ENCODE measurements around the gene SMARCD3. TPM values are rescaled to one million over a fixed set of nuclear protein-coding genes. Genes with fewer than 3 reads are reported as not detected.

Gene SMARCD3
- 10 to 100 TPM; 38.8 to 63.1 (median 51.6) TPM for total RNA-seq
- polyA plus RNA-seq: 10 to 100 TPM in 1 of 3 donors, 1 to 10 TPM in 2; 4.2 to 15.6 (median 9.5) TPM

DNA sequence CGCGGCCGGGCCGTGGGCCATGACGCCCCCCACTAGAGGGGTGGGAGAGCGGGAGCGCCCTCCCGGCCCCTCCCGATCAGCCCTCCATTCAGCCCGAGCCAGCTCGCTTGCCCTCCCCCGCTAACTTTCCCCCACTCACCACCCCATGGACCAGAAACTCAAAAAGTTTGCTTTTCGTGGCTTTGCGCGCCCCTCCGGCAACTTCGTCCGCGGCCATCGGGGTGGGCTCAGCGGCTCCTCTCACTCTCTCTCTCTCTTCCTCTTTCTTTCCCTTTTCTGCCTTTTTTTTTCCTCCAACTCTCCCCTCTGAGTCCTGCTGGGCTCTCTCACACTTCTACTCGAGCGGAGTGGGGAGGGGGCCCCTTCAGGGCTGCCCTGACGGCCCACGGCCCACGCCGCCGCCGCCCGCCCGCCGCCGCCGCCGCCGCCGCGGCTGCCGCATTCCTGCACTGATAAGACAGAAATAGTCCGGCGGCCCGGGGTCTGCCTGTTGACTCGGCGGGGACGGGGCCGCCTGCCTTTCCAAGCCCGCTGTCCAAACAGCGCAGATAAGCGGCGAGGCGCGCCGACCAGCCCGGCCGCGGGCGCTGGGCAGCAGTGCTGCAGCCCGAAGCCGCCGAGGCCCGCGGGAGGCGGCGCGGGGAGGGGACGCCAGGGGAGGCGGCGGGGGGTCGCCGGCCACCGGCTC, at the start of gene SMARCD3:
Gene SMARCD3 (minus strand): TSS at position 349 of the 688 bp plus-strand sequence. CDS start 132 bp downstream, at position 217.
- Histone ChIP-seq H3K9me3 (no peaks in the 10 kb centered on the region), H3K27me3 (peaks cover 0 to 6% (median 2%) of the 10 kb centered on the region in 3 donors), H3K4me1 (peaks cover 0 to 93% (median 86%) of the 10 kb centered on the region in 4 donors), H3K36me3 (no peaks in the 10 kb centered on the region), H3K4me3 (peak within 1 kb of the TSS; percentile 50 to 69 (median 68)), H3K27ac (peak within 1 kb of the TSS; percentile 93 to 95 (median 94))
- peak; percentile 80 for DNase-seq
- intact Hi-C loops (cut with DNase I): loop anchor here (5.0 kb wide), 1 partner anchor 199 kb away; no protein-coding TSS in a partner anchor
- TF ChIP-seq EP300 (IDR thresholded peaks at IDR 0.05) (no peak), POLR2A (IDR thresholded peaks at IDR 0.05) (no peak), POLR2AphosphoS5 (IDR thresholded peaks at IDR 0.05) (no peak)
- TF ChIP-seq, protein P1, sequence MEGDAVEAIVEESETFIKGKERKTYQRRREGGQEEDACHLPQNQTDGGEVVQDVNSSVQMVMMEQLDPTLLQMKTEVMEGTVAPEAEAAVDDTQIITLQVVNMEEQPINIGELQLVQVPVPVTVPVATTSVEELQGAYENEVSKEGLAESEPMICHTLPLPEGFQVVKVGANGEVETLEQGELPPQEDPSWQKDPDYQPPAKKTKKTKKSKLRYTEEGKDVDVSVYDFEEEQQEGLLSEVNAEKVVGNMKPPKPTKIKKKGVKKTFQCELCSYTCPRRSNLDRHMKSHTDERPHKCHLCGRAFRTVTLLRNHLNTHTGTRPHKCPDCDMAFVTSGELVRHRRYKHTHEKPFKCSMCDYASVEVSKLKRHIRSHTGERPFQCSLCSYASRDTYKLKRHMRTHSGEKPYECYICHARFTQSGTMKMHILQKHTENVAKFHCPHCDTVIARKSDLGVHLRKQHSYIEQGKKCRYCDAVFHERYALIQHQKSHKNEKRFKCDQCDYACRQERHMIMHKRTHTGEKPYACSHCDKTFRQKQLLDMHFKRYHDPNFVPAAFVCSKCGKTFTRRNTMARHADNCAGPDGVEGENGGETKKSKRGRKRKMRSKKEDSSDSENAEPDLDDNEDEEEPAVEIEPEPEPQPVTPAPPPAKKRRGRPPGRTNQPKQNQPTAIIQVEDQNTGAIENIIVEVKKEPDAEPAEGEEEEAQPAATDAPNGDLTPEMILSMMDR (IDR thresholded peaks at IDR 0.05): no peak
- 1% methylated on average over 71 of the region's 71 CpGs for WGBS, 2 donors

DNA sequence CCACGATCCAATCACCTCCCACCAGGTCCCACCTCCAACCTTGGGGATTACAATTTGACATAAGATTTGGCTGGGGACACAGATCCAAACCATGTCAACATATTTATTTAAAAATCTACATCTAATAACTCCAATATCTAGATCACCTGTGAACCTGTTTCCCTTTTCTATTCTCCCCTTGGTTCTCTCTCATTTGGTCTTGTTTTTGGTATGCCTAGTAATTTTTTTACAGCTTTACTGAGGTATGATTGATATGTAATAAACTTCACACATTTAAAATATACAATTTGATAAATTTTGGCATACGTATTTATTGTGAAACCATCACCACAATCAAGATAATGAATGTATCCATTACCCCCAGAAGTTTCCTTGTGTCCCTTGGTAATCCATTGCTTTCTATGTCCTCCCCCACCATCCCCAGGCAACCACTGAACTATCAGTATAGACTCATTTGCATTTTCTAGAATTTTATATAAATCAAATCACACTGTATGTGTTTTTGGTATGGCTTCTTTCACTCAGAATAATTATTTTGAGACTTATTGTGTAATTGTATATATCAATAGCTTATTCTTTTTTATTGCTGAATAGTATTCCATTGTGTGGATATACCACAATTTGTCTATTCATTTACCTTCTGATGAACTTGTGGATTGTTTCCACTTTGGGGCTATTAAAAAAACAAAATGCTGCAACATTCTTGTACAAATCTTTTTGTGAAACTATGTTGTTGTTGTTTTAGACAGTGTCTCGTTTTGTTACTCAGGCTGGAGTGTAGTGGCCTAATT, 47.9 kb upstream of the SMARCD3 start:
- DNase-seq: no peak
- Histone ChIP-seq H3K27me3 (no peaks in the 10 kb centered on the region), H3K27ac (no peak overlapping the region), H3K4me1 (no peaks in the 10 kb centered on the region), H3K4me3 (no peak overlapping the region), H3K36me3 (no peaks in the 10 kb centered on the region), H3K9me3 (peaks cover 0 to 3% (median 0%) of the 10 kb centered on the region in 4 donors)
- intact Hi-C loops (cut with DNase I): no loop called here
- TF ChIP-seq POLR2A (IDR thresholded peaks at IDR 0.05) (no peak), POLR2AphosphoS5 (IDR thresholded peaks at IDR 0.05) (no peak), EP300 (IDR thresholded peaks at IDR 0.05) (no peak)
- TF ChIP-seq, protein P1 (IDR thresholded peaks at IDR 0.05): no peak
- 46 to 48% methylated on average over 3 of the region's 3 CpGs for WGBS, 2 donors

DNA sequence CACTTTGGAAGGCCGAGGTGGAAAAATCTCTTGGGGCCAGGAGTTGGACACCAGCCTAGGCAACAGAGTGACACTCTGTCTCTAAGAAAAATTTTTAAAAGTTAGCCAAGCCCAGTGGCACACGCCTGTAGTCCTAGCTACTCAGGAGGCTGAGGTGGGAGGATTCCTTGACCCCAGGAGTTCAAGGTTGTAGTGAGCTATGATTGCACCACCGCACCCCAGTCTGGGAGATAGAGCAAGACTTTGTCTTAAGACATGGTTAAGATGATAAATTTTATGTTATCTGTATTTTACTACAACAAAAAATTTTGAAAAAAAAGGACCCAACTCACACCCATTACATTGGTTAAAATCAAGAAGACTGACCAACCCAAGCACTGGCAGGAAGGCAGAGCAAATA, 44.4 kb upstream of the SMARCD3 start:
- Histone ChIP-seq H3K4me3 (no peak overlapping the region), H3K27ac (no peak overlapping the region), H3K36me3 (no peaks in the 10 kb centered on the region), H3K4me1 (no peaks in the 10 kb centered on the region), H3K9me3 (peaks cover 0 to 3% (median 0%) of the 10 kb centered on the region in 4 donors), H3K27me3 (no peaks in the 10 kb centered on the region)
- DNase-seq: no peak
- intact Hi-C loops (cut with DNase I): no loop called here
- TF ChIP-seq EP300 (IDR thresholded peaks at IDR 0.05): no peak
- TF ChIP-seq, protein P1 (IDR thresholded peaks at IDR 0.05): no peak
- no peak for TF ChIP-seq POLR2A (IDR thresholded peaks at IDR 0.05)
- TF ChIP-seq POLR2AphosphoS5 (IDR thresholded peaks at IDR 0.05): no peak
- WGBS, 2 donors: 69 to 79% methylated on average over 3 of the region's 3 CpGs

DNA sequence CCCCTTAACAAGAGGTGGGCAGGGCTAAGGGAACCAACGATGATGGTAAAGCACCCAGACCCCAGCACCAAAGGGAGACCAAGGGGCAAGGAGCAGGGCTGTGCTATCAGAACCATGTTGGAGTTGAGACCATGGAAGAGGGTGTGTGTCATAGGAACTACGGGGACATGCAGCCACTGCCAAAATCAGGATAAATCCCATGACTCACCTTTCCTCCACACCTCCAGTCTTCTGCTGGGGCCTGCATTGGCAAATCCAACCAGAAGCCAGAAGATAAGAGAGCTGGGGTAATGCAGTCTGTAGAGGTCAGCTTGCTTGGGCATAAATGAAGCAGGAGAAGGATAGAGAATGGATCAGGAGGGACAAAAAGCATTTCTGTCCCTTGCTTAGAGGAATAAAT, 42.7 kb upstream of the SMARCD3 start:
- TF ChIP-seq POLR2A (IDR thresholded peaks at IDR 0.05): no peak
- no peak for TF ChIP-seq EP300 (IDR thresholded peaks at IDR 0.05)
- no peak for TF ChIP-seq POLR2AphosphoS5 (IDR thresholded peaks at IDR 0.05)
- TF ChIP-seq, protein P1 (IDR thresholded peaks at IDR 0.05): no peak
- intact Hi-C loops (cut with DNase I): no loop called here
- no peak overlapping the region for H3K4me3 ChIP-seq
- no peak overlapping the region for H3K27ac ChIP-seq
- H3K9me3 ChIP-seq: peaks cover 0 to 3% (median 0%) of the 10 kb centered on the region in 4 donors
- DNase-seq: no peak
- H3K27me3 ChIP-seq: no peaks in the 10 kb centered on the region
- peaks cover 0 to 5% (median 0%) of the 10 kb centered on the region in 4 donors for H3K4me1 ChIP-seq
- WGBS, 2 donors: 61 to 83% methylated on average over 2 of the region's 2 CpGs
- no peaks in the 10 kb centered on the region for H3K36me3 ChIP-seq
